Right lobe of liver (tissue), 4 donors: ENCODE data around the gene AREL1.

Experiments
- CTCF ChIP-seq, 4 donors: fragments of 200-600 bp in 3 of 4; fragments of 450-650 bp in 1 of 4; IDR thresholded peaks; one replicate each; pipeline versions ENCODE4 v1.5.1 to v1.8.0; 2016 to 2022; ENCODE audit warnings: antibody characterized with exemption in 4 of 4, mild to moderate bottlenecking in 2 of 4
- POLR2A ChIP-seq: fragments of 450-650 bp; IDR thresholded peaks from one replicate; pipeline ENCODE4 v1.6.1; 2017; ENCODE audit warnings: antibody characterized with exemption, mild to moderate bottlenecking
- donor health status: DM: no; HTN: no; CAD: no.
- donor health status: DM: no; HTN: no; CAD: no.
- donor health status: DM: no; HTN: yes; CAD: no.

- no peak for TF ChIP-seq CTCF (IDR thresholded peaks at IDR 0.05)
- TF ChIP-seq POLR2A: no peak
Measured at GRCh38 chr14:74645756-74646470, 67.0 kb downstream of the AREL1 start.
